ENCODE results near the gene RPEL1. TPM values are rescaled to one million over a fixed set of nuclear protein-coding genes. Genes with fewer than 3 reads are reported as not detected.

The RPEL1 gene
- total and polyA plus RNA-seq, 2 donors (not counting 1 experiment from before 2014, with no cell fraction given): not detected

GRCh38 chr10:103244666-103245271 lies 918 bp upstream of the RPEL1 start:
- H3K27me3 Mint-ChIP-seq: no peaks in the 10 kb centered on the region
- H2AFZ ChIP-seq (ENCODE audit: insufficient read depth, low read depth, low read length, poor library complexity, severe bottlenecking): peak overlapping the region; percentile 13
- H3K4me1 Mint-ChIP-seq: peaks cover 16% of the 10 kb centered on the region
- no peak overlapping the region for H3K9ac ChIP-seq (ENCODE audit: low read length)
- H3K9me3 Mint-ChIP-seq (ENCODE audit: insufficient read depth): no peaks in the 10 kb centered on the region
- no peak overlapping the region for H3K27ac ChIP-seq (ENCODE audit: low read length in 2 of 2)
- no peak overlapping the region for H3K4me2 ChIP-seq (replicated peaks; ENCODE audit: low read depth, low read length, poor library complexity, severe bottlenecking)
- no peak overlapping the region for H3K4me3 ChIP-seq (ENCODE audit: control extremely low read depth in 1 of 5, extremely low read depth in 1 of 5, insufficient read depth in 1 of 5, low read depth in 2 of 5, low read length in 4 of 5)
- H3K79me2 ChIP-seq (ENCODE audit: control insufficient read depth, insufficient read depth, low read length): no peaks in the 10 kb centered on the region
- H4K20me1 ChIP-seq (ENCODE audit: control insufficient read depth, insufficient read depth, low read length, poor library complexity, severe bottlenecking): no peaks in the 10 kb centered on the region
- no peak overlapping the region for H3K27ac Mint-ChIP-seq
- DNase-seq (peak; percentile 81), ATAC-seq (ENCODE audit: low read depth) (peak; percentile 77)
- 38% methylated on average over 8 of the region's 9 CpGs for WGBS (ENCODE audit: insufficient coverage)
- H3K27me3 ChIP-seq (replicated peaks in 1 of 4; ENCODE audit: control extremely low read depth in 1 of 4, control insufficient read depth in 3 of 4, insufficient read depth in 4 of 4, low read length in 3 of 4): peaks cover 0 to 3% (median 0%) of the 10 kb centered on the region in 4 experiments
- no peaks in the 10 kb centered on the region for H3K36me3 ChIP-seq (replicated peaks in 1 of 2; ENCODE audit: control extremely low read depth in 1 of 2, control insufficient read depth in 1 of 2, extremely low read depth in 1 of 2, insufficient read depth in 2 of 2, low read length in 1 of 2)
- H3K9me3 ChIP-seq (ENCODE audit: control extremely low read depth in 1 of 3, control insufficient read depth in 2 of 3, insufficient read depth in 1 of 3, low read length in 2 of 3): no peaks in the 10 kb centered on the region
- intact Hi-C loops (cut with micrococcal nuclease): loop anchor here (1.0 to 2.0 kb wide), 2 partner anchors 64 to 174 kb away; no protein-coding TSS in a partner anchor
- H3K4me1 ChIP-seq (ENCODE audit: control insufficient read depth in 2 of 2, insufficient read depth in 2 of 2, low read length in 2 of 2): peaks cover 18 to 26% of the 10 kb centered on the region in 2 donors
- POLR2A ChIA-PET: interaction anchor here (0.6 to 1.4 kb wide), 3 partner anchors 52 to 471 kb away, joined by 3 to 7 read pairs (median 5); partner anchors contain the start of genes CNNM2 and NT5C2
- CTCF ChIA-PET: interaction anchor here (0.6 to 12.5 kb wide), 43 partner anchors 9 to 1603 kb away, joined by 3 to 151 read pairs (median 5); partner anchors contain the start of genes CNNM2, CYP17A1 and NT5C2
- TF ChIP-seq CTCF (IDR thresholded peaks at IDR 0.05) (peak; percentile 92), EZH2 (IDR thresholded peaks at IDR 0.05; ENCODE audit: borderline replicate concordance, insufficient read depth, low read depth, low read length, poor library complexity, severe bottlenecking) (no peak)
- no peak overlapping the region for H3K4me3 Mint-ChIP-seq

GRCh38 chr10:103246324-103246723 lies 637 bp downstream of the RPEL1 start:
- Histone ChIP-seq H2AFZ (ENCODE audit: insufficient read depth, low read depth, low read length, poor library complexity, severe bottlenecking) (no peak overlapping the region), H3K9ac (ENCODE audit: low read length) (no peak overlapping the region), H3K27ac (ENCODE audit: low read length in 2 of 2) (no peak overlapping the region), H3K27me3 (replicated peaks in 1 of 4; ENCODE audit: control extremely low read depth in 1 of 4, control insufficient read depth in 3 of 4, insufficient read depth in 4 of 4, low read length in 3 of 4) (peaks cover 0 to 3% (median 0%) of the 10 kb centered on the region in 4 experiments), H3K4me2 (replicated peaks; ENCODE audit: low read depth, low read length, poor library complexity, severe bottlenecking) (no peak overlapping the region), H3K36me3 (replicated peaks in 1 of 2; ENCODE audit: control extremely low read depth in 1 of 2, control insufficient read depth in 1 of 2, extremely low read depth in 1 of 2, insufficient read depth in 2 of 2, low read length in 1 of 2) (no peaks in the 10 kb centered on the region), H3K4me1 (ENCODE audit: control insufficient read depth in 2 of 2, insufficient read depth in 2 of 2, low read length in 2 of 2) (peaks cover 6 to 12% of the 10 kb centered on the region in 2 donors), H3K4me3 (ENCODE audit: control extremely low read depth in 1 of 5, extremely low read depth in 1 of 5, insufficient read depth in 1 of 5, low read depth in 2 of 5, low read length in 4 of 5) (no peak overlapping the region), H3K9me3 (ENCODE audit: control extremely low read depth in 1 of 3, control insufficient read depth in 2 of 3, insufficient read depth in 1 of 3, low read length in 2 of 3) (peaks cover 0 to 7% (median 0%) of the 10 kb centered on the region in 3 donors), H4K20me1 (ENCODE audit: control insufficient read depth, insufficient read depth, low read length, poor library complexity, severe bottlenecking) (no peaks in the 10 kb centered on the region), H3K79me2 (ENCODE audit: control insufficient read depth, insufficient read depth, low read length) (no peaks in the 10 kb centered on the region)
- intact Hi-C loops (cut with micrococcal nuclease): no loop called here
- H3K27ac Mint-ChIP-seq: no peak overlapping the region
- 85% methylated on average over 3 of the region's 4 CpGs for WGBS (ENCODE audit: insufficient coverage)
- ChIA-PET CTCF (interaction anchor here (0.8 to 12.5 kb wide), 2 partner anchors 331 to 411 kb away, joined by 3 to 151 read pairs; partner anchors contain the start of gene CNNM2), POLR2A (no interaction called here)
- H3K9me3 Mint-ChIP-seq (ENCODE audit: insufficient read depth): no peaks in the 10 kb centered on the region
- ATAC-seq (ENCODE audit: low read depth): no peak
- no peak for TF ChIP-seq CTCF (IDR thresholded peaks at IDR 0.05)
- no peak for TF ChIP-seq EZH2 (IDR thresholded peaks at IDR 0.05; ENCODE audit: borderline replicate concordance, insufficient read depth, low read depth, low read length, poor library complexity, severe bottlenecking)
- H3K4me1 Mint-ChIP-seq: peaks cover 5% of the 10 kb centered on the region
- H3K27me3 Mint-ChIP-seq: no peaks in the 10 kb centered on the region
- H3K4me3 Mint-ChIP-seq: no peak overlapping the region
- DNase-seq: no peak
